KBM-7 (cell line): Measurements from ENCODE around the gene BUD13.
"Not testable (repeated sequence)": the region's sequence is repeated elsewhere in the genome, so short reads cannot be mapped to it uniquely, and the experiment has no call there.

Experiments used
- DNase-seq: peaks from one replicate; pipeline ENCODE4 v3.0.0-alpha.2; 2015
- in situ Hi-C: fragments of 300-500 bp; cut with MboI; formaldehyde crosslinking; loops from 2 replicates; pipeline ENCODE4 v1.14.3; 2020; ENCODE audit warnings: low sequenced_read_pairs, low pct_unique_long_range_greater_than_20kb, mixed read lengths

The BUD13 gene

GRCh38 chr11:116774661-116775060 lies 1.9 kb upstream of the BUD13 start:
- no peak for DNase-seq
- in situ Hi-C loops: no loop called here

DNA sequence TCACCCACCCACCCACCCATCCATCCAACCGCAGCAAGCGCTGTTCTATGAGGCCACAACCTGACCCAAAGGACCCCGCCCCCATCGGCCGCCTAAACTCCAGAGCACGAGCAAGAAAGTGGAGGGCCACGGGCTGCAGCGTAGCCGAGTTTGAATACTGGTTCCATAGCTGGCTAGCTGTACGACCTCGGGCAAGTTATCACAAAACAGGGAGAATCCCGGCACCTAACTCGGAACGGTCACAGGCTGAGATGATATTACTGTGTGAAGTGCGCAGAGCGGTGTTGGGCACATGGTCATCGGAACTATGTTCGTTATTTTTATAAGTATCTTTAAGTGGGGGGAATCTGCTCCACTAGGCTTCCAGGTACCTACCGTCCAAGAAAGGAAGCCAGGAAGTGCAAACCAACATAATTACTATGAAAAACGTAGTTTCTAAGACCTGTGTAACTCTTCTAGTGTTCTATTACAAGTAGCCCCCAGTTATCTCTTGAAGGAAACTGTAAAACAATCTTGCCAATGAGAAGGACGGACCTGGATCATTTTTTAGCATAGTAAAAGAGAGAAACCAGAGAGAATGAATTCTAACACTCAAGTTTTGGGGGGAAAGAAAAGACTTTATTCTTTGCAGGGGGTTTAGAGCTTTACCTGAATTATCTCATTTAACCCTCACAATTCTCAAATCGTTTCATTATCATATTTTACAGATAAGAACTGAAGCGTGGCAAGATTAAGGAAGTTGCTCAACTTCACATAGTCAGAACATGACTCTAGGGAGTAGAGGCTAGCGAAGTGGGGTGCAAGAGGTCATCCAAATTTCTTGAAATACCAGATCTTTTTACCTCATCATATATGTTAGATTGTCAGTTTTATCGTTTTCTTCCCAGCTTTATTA lies 663 bp upstream of the BUD13 start:
- peak; percentile 70 for DNase-seq
- in situ Hi-C loops: no loop called here

GRCh38 chr11:116771935-116772334 lies 852 bp downstream of the BUD13 start:
- no peak for DNase-seq
- in situ Hi-C loops: no loop called here

GRCh38 chr11:116762132-116762531 lies 10.7 kb downstream of the BUD13 start:
- in situ Hi-C loops: no loop called here
- no peak for DNase-seq

DNA sequence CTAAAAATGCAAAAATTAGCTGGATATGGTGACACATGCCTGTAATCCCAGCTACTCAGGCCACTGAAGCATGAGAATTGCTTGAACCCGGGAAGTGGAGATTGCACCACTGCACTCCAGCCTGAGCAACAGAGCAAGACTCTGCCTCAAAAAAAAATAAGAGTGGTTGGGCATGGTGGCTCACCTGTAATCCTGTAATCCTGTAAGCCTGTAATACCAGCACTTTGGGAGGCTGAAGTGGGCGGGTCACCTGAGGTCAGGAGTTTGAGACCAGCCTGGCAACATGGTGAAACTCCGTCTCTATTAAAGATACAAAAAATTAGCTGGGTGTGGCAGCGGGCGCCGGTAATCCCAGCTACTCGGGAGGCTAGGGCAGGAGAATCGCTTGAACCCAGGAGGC lies 16.7 kb downstream of the BUD13 start:
- DNase-seq, in situ Hi-C loops: not testable (repeated sequence)

- DNase-seq: no peak
- in situ Hi-C loops: no loop called here
Observed at GRCh38 chr11:116750070-116750718, 22.6 kb downstream of the BUD13 start.

GRCh38 chr11:116742104-116742503 lies 30.7 kb downstream of the BUD13 start:
- DNase-seq: no peak
- in situ Hi-C loops: no loop called here

- in situ Hi-C loops: no loop called here
Observed at GRCh38 chr11:116740741-116741140, 32.0 kb downstream of the BUD13 start.

DNA sequence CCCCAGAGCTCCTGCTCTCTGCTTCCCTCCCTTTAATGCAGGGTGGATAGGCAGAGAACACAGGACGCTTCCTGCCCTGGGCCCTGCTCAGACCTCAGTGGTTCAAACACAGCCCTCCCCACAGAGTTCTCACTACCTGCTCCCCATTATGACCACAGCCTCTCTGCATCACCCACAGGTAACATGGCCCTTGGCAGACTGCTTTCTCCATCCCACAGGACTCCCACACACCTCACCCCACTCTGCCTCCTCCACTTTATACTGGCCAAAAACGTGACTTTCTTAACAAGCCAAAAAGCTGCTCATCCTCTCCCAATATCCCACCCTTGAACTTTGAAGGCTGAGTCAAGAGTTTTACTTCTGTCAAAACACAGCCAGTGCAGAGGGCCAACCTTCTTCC lies 33.8 kb downstream of the BUD13 start:
- no peak for DNase-seq
- in situ Hi-C loops: no loop called here

More at GRCh38 chr11:116740741-116741140, 32.0 kb downstream of the BUD13 start:
- no peak for DNase-seq

- DNase-seq: peak; percentile 44
- in situ Hi-C loops: no loop called here
Observed at GRCh38 chr11:116736763-116737162, 36.0 kb downstream of the BUD13 start.

DNA sequence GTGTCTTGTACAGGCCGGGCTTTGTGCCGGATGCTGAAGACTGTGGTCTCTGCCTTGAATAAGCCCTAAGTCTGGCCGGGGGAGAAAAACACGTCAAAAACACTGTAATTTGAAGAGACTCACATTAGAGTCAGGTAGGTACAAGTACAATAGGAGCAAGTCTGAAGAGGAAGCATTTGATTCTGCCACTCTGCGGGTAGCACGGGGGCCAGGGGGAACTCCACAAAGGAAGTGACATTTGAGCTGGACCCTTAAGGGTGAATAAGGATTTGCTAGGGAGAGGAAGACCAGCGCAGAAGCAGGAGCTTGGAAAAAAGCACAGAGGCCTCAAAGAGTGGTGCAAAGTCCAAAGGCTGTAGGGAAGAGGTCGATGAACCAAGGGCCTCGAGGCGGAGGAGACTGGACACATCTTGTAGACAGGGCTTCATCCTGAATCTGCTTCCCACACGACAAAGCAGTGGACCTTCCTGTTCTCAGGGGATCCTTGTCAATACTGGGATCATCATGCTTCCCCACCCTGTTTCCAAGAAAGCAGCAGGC lies 38.7 kb downstream of the BUD13 start:
- peak; percentile 52 for DNase-seq
- in situ Hi-C loops: no loop called here

DNA sequence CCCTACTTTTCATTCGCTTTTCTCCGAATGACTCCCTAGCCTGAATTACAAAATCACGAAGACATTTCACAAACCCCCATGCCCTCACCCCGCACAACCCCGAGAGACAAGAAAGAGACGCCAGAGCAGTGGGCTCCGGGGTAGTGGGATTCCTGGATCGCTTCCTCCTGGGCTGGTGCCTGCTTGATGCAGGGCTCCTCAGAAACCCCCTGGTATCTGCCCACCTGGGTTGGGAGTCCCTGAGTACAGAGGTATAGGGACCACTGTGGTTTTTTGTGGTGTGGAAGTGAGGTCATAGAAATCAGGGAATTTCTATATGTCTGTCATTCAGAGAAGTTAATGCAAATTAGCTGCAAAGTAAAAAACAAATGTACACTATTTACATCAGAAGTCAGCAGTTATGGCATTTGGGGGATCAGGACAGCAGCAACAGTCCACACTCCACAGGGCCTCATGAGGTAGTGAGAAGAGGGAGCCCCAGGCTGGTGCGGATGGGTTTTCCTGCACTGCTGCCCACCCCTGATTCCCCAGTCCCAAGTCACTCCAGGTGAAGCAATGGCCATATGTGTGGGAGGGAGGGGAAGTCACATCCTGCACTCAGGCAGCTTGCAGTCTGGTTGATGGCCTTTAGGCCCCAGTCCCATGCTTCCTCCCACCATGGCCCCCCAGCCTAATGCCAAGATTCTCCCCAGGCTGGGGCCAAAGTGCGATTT lies 39.6 kb downstream of the BUD13 start:
- no peak for DNase-seq
- in situ Hi-C loops: no loop called here

GRCh38 chr11:116732271-116733042 lies 40.3 kb downstream of the BUD13 start:
- in situ Hi-C loops: no loop called here
- DNase-seq: peak; percentile 75

- DNase-seq: no peak
- in situ Hi-C loops: no loop called here
Observed at GRCh38 chr11:116731821-116732220, 41.0 kb downstream of the BUD13 start.

- no peak for DNase-seq
- in situ Hi-C loops: no loop called here
Observed at GRCh38 chr11:116731097-116731761, 41.6 kb downstream of the BUD13 start.

GRCh38 chr11:116730601-116731000 lies 42.2 kb downstream of the BUD13 start:
- in situ Hi-C loops: no loop called here
- no peak for DNase-seq

DNA sequence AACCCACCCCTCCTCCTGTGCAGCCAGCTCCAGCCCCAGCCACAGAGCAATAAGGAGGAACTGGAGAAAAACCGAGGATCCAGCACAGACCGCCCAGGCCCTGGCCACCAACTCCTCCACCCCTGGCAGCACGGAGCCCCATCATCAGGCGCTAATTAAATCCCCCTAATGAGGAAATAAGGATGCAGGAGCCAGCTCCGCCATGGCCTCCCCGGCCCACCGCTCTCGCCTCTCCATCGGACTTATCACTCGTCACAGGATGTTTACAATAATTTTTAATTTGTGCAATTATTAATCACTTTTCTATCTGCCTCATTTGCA lies 42.6 kb downstream of the BUD13 start:
- in situ Hi-C loops: no loop called here
- DNase-seq: no peak

- no peak for DNase-seq
- in situ Hi-C loops: no loop called here
Observed at GRCh38 chr11:116729501-116730240, 43.1 kb downstream of the BUD13 start.
